Medulla oblongata (tissue), 1 donor: Measurements from ENCODE around the gene GTF2F2.

Source experiments
- DNase-seq: peaks from one replicate; pipeline ENCODE4 v3.0.0-alpha.2; 2015; ENCODE audit errors: extremely low spot score

GTF2F2 gene

GRCh38 chr13:45301263-45301662, 181.0 kb downstream of the GTF2F2 start:
- no peak for DNase-seq

GRCh38 chr13:45302507-45302906, 182.2 kb downstream of the GTF2F2 start:
- DNase-seq, result no peak

GRCh38 chr13:45303026-45303425, 182.7 kb downstream of the GTF2F2 start:
- no peak for DNase-seq

- no peak for DNase-seq
Observed at GRCh38 chr13:45303866-45304265, 183.6 kb downstream of the GTF2F2 start.

- no peak for DNase-seq
Observed at GRCh38 chr13:45305079-45305478, 184.8 kb downstream of the GTF2F2 start.

GRCh38 chr13:45306966-45307365, 186.7 kb downstream of the GTF2F2 start:
- no peak for DNase-seq

DNA sequence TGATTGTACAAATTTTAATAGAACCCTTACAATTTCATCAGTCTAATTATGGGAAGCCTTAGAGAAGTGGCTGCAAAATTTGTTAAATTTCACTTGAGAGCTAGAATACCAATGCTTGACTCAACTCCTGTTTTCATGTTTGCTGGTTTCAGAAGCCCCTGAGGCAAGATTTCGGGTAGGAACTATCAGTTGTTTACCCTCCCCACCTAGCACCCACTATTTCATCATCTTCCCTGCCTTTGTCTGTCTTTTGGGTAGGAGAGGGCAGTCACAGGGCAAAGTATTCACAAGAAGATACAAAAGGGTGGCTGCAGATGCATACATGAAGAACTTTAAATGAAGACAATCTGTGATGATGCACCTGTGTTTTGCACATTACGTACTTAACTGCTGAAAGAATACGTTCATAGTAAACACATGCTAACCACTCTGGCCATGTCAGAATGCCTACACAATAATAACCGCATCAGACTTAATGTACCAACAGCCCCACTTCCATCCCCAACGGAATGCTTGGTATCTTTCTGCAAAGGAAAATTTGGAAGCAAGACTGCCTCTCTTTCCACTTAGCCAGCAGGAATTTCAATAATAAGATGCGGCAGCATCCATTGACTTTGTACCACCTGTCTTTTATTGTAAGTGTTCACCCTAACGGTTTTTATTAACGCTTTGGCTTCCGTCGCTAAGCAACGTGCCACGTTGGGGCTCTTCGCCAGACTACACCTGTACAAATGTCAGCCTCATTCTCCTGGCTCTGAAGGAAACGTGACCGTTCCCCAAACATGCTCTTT, 190.2 kb downstream of the GTF2F2 start:
- DNase-seq, result no peak

DNA sequence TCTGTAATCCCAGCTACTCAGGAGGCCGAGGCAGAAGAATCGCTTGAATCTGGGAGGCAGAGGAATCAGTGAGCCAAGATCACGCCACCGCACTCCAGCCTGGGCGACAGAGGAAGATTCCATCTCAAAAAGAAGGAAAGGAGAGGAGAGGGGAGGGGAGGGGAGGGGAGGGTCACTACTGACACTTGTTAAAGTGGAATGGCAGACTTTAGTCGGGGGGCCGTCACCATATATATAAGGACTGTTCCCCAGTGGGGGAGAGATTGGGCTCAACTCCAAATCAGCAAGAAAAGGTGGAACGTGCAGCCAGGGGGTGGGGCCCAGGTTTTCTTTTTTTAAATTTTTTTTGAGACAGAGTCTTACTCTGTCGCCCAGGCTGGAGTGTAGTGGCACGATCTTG, 194.5 kb downstream of the GTF2F2 start:
- no peak for DNase-seq

GRCh38 chr13:45315520-45316167, 195.3 kb downstream of the GTF2F2 start:
- no peak for DNase-seq

DNA sequence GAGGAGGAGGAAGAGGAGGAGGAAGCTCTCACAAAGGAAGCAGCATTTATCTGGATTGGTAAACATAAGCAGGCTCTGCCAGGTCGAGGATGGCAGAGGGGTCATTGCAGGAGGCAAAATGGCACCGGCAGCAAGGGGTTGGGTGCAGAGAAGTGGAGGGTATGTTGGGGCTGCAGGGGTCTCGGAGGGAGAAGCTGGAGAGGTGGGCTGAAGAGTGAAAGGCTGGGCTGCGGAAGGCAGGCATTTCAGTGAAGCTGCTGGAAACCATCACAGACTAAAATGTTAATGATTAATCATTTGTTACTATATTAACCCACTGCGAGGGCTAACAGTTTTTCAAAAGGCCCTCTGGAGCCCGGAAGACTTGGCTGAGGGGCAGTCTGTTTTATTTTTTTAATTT, 196.0 kb downstream of the GTF2F2 start:
- DNase-seq, result no peak

GRCh38 chr13:45316996-45317395, 196.7 kb downstream of the GTF2F2 start:
- no peak for DNase-seq

DNA sequence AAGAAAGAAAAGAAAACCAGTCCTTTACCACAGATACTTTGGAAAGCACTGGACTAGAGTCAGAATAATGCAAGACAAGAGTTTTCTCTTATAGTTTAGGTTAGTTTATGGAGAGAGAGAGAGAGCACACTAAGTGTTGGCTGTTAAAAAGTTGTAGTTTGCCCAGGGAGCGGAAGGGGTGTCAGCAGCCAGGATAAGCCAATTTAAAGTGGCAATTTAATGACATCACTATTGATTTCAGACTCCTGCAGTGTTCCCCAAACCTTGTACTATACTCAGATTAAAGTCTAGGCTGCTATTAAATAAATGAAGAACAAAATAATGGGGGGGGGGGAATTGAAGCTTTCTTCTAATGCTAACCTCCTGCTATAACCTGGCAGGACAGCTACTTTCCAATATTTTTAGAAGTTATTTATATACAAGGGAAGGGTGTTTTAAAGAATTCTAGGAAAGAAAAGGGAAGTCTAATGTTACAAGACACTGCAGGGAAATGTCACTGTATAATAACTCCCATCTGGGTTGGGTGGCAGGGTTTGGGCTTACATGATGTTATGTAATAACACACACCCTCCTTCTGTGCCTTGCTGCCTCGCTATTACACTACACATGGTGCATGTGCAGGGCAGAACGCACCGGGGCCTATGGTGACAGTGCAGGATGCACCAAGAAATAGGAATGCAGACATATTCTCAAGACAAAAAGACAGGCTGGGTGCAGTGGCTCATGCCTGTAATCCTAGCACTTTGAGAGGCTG, 200.7 kb downstream of the GTF2F2 start:
- DNase-seq, result no peak

DNA sequence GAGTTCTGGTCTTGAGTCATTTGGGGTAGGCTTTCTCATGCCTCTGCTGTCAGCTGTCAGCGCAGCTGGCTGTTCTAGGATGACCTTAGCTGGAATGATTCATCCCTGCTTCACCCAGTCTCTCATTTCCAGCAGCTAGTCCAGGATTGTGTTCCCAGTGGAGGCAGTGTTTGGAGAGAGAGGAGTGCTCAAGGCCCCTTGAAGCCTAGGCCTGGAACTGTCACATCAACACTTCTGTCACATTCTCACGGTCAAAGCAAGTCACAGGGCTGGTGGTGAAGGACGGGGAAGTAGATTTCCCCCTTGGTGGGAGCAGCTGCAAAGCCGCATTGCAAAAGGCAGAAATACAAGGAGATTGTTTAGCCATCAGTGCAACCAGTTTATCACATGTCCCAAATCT, 205.5 kb downstream of the GTF2F2 start:
- DNase-seq, result peak; percentile 52

GRCh38 chr13:45327253-45327955, 207.1 kb downstream of the GTF2F2 start:
- no peak for DNase-seq

- no peak for DNase-seq
Observed at GRCh38 chr13:45328661-45329111, 208.4 kb downstream of the GTF2F2 start.

DNA sequence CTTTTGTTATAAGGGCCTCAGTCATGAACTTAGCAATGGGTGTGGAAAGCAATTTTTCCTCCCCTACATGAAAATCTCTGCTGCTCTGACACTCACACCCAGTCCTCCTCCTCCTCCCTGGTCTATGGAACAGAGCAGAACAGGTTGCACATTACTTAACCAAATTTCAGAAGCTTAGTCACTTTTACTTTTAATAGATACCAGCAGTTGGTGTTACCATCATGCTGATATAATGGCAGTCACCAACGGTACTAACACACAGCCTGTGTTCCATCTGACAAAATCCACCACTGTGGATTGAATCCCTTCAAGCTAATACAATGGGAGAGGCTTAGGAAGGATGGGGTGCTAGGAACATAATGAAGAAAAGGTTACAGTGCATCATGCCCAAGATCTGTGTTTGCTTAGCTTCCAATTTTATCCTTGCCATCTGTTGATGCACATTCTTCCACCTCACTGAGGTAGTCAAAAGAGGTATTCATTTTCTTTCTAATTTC, 210.9 kb downstream of the GTF2F2 start:
- DNase-seq, result no peak

GRCh38 chr13:45331692-45332035, 211.4 kb downstream of the GTF2F2 start:
- DNase-seq, result no peak

DNA sequence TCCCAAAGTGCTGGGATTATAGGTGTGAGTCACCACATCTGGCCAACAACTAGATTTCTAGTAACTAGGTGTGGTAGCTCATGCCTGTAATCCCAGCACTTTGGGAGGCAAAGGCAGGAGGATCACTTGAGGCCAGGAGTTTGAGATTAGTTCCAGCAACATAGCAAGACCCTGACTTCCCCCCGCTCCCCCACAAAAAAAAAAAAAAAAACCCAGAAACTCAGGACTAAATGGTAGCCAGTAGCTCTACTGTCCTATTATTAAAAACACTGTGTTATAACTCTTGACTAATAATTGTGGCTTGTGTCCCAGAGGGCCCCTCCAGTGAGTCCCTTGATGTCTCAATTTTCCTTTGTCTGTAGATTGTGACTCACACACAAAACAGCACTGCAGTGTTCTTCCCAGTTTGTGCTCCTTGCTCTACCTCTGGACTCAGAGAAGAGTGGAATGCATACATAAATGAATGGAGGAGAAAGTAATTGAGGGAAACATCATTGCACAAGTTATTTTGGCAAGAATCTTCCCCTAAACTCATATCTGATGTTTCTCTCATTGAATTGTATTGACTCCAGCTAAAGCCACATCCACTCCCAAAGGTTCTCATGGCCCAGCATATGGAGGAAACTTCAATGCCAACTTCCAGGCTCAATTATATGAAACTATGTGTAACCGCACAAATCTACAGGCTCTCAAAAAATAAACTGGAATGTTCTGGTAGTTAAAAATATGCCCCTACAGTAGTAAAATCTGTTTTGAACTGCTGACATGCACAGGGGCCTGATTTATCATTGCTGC, 211.9 kb downstream of the GTF2F2 start:
- DNase-seq, result no peak

DNA sequence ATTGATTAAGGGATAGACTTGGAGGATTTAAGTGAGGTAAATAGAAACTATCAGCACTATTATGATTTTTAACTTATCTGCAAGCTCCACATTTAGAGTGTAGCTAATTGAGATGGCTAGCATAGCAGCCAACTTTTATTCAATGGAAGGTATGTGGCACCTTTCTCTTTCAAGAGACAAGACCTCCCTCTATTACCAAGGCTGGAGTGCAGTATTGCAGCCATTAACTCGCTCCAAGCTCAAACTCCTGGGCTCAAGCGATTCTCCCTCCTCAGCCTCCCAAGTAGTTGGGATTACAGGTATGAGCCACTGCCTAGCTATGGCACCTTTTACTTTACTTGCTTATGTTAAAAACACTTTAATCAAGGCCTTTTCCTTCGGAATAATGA, 212.5 kb downstream of the GTF2F2 start:
- DNase-seq, result no peak

- DNase-seq, result no peak
Observed at GRCh38 chr13:45333251-45333976, 213.1 kb downstream of the GTF2F2 start.
